ENCODE measurements around the gene XYLB. TPM values are rescaled to one million over a fixed set of nuclear protein-coding genes. Genes with fewer than 3 reads are reported as not detected.

The XYLB gene
- polyA plus RNA-seq, 4 donors = 4.3 to 33.0 (median 5.9) TPM

DNA sequence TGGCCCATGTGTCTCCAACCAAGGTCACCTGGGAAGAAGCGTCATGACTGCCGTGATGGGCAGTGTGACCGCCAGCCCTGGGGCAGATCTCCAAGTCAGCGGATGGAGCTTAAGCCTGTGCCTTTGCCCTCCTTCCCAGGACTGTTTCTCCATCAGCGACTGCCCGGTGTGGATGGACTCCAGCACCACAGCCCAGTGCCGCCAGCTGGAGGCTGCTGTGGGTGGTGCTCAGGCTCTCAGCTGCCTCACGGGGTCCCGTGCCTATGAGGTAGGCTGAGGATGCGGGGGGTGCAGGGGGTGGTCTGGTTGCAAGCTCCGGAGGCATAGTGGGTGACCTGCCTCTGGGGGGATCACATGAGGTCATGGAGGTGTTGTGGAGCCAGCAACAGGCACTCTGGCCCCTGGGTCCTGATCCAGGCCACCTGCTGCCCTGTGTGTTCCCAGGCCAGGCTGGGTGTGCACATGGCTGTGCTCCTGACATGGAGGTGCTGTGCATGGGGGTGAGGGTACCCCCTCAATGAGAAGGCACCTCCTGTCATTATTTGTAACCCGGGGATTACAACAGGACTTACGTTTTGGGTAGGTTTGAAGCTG, 19.0 kb downstream of the XYLB start:
- 95 to 98% (median 97%) methylated on average over 13 of the region's 13 CpGs for WGBS, 3 donors
- no peak for FAIRE-seq

DNA sequence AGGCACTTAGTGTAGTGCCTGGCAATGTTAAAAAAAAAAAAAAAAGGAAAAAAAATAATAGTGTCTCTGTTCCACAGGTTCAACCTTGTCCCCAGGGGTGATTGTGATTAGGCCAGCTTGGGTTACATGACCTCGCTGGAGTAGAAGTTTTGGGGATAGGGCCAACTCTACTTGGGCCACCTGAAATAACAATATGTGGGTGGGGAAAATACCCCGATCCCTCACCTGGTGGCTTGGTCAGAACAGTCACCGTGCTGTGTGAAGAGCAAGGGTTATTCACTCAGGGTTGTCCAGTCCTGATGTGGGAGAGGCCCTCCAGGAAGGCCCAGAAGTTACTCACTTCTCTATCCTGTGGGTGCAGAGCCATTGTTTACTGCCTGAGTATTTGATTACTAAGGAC, 19.5 kb downstream of the XYLB start:
- H3K9me3 ChIP-seq (ENCODE audit: control insufficient read depth in 2 of 2, insufficient read depth in 1 of 2, low read depth in 1 of 2, low read length in 1 of 2) = no peaks in the 10 kb centered on the region
- H3K27ac ChIP-seq (ENCODE audit: low read depth in 1 of 3, low read length in 2 of 3) = no peak overlapping the region
- no peaks in the 10 kb centered on the region for H3K4me1 ChIP-seq (ENCODE audit: control insufficient read depth in 3 of 3, insufficient read depth in 2 of 3, low read depth in 1 of 3, low read length in 2 of 3)
- no peaks in the 10 kb centered on the region for H3K27me3 ChIP-seq (ENCODE audit: control insufficient read depth in 3 of 3, insufficient read depth in 3 of 3, low read length in 3 of 3)
- no peak overlapping the region for H3K4me3 ChIP-seq (ENCODE audit: low read depth in 1 of 3, low read length in 3 of 3)
- DNase-seq = no peak
- no peak for FAIRE-seq
- WGBS, 3 donors = 90 to 97% (median 90%) methylated on average over 3 of the region's 3 CpGs
- peaks cover 10 to 83% (median 10%) of the 10 kb centered on the region in 3 donors for H3K36me3 ChIP-seq (ENCODE audit: control insufficient read depth in 3 of 3, insufficient read depth in 2 of 3, low read depth in 1 of 3, low read length in 3 of 3)

More for the DNA sequence above, 19.0 kb downstream of the XYLB start:
- DNase-seq = no peak
- Histone ChIP-seq H3K9me3 (ENCODE audit: control insufficient read depth in 2 of 2, insufficient read depth in 1 of 2, low read depth in 1 of 2, low read length in 1 of 2) (no peaks in the 10 kb centered on the region), H3K27me3 (ENCODE audit: control insufficient read depth in 3 of 3, insufficient read depth in 3 of 3, low read length in 3 of 3) (no peaks in the 10 kb centered on the region), H3K36me3 (ENCODE audit: control insufficient read depth in 3 of 3, insufficient read depth in 2 of 3, low read depth in 1 of 3, low read length in 3 of 3) (peaks cover 10 to 82% (median 10%) of the 10 kb centered on the region in 3 donors), H3K27ac (ENCODE audit: low read depth in 1 of 3, low read length in 2 of 3) (no peak overlapping the region), H3K4me3 (ENCODE audit: low read depth in 1 of 3, low read length in 3 of 3) (no peak overlapping the region), H3K4me1 (ENCODE audit: control insufficient read depth in 3 of 3, insufficient read depth in 2 of 3, low read depth in 1 of 3, low read length in 2 of 3) (no peaks in the 10 kb centered on the region)

DNA sequence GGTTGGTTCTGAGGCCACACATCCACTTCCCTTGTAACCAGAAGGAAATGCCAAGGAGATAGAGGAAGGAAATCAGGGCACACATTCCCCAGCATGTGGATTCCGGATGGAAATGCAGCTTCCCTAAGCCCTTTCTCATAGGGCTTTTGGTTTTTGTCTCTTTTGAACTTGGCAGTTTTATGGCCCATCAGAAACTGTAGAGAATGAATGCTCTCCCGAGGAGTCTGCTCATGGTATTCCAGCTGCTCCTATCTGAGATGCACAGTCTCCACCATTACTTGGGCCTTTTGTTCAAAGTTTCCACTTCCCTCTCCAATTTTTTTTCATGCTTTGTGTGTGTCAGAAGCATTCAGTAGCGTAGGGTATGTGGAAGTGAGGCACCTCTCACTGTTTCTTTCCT, 21.2 kb downstream of the XYLB start:
- H3K36me3 ChIP-seq (ENCODE audit: control insufficient read depth in 3 of 3, insufficient read depth in 2 of 3, low read depth in 1 of 3, low read length in 3 of 3) = peaks cover 10 to 81% (median 13%) of the 10 kb centered on the region in 3 donors
- no peaks in the 10 kb centered on the region for H3K9me3 ChIP-seq (ENCODE audit: control insufficient read depth in 2 of 2, insufficient read depth in 1 of 2, low read depth in 1 of 2, low read length in 1 of 2)
- no peak overlapping the region for H3K27ac ChIP-seq (ENCODE audit: low read depth in 1 of 3, low read length in 2 of 3)
- FAIRE-seq = no peak
- H3K27me3 ChIP-seq (ENCODE audit: control insufficient read depth in 3 of 3, insufficient read depth in 3 of 3, low read length in 3 of 3) = no peaks in the 10 kb centered on the region
- no peak overlapping the region for H3K4me3 ChIP-seq (ENCODE audit: low read depth in 1 of 3, low read length in 3 of 3)
- H3K4me1 ChIP-seq (ENCODE audit: control insufficient read depth in 3 of 3, insufficient read depth in 2 of 3, low read depth in 1 of 3, low read length in 2 of 3) = no peaks in the 10 kb centered on the region
- 78 to 94% (median 92%) methylated on average over 3 of the region's 3 CpGs for WGBS, 3 donors
- DNase-seq = no peak

DNA sequence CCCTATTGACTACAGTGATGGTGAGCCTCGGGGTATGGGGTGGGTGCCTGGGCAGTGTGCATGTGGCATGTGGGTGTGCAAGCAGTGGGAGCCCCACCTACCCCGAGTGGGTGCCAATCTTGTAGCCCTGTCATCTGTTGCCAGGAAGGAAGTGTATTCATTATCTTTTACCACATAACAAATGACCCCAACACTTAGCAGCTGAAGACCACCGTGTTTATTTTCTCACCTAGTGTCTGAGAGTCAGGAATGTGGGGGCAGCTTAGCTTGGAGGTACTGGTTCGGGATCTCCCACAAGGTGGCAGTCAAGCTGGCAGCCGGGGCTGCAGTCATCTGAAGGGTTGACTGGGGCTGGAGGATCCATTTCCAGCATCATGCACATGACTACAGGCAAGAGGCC, 21.7 kb downstream of the XYLB start:
- Histone ChIP-seq H3K4me1 (ENCODE audit: control insufficient read depth in 3 of 3, insufficient read depth in 2 of 3, low read depth in 1 of 3, low read length in 2 of 3) (no peaks in the 10 kb centered on the region), H3K27ac (ENCODE audit: low read depth in 1 of 3, low read length in 2 of 3) (no peak overlapping the region), H3K9me3 (ENCODE audit: control insufficient read depth in 2 of 2, insufficient read depth in 1 of 2, low read depth in 1 of 2, low read length in 1 of 2) (no peaks in the 10 kb centered on the region), H3K4me3 (ENCODE audit: low read depth in 1 of 3, low read length in 3 of 3) (no peak overlapping the region), H3K27me3 (ENCODE audit: control insufficient read depth in 3 of 3, insufficient read depth in 3 of 3, low read length in 3 of 3) (no peaks in the 10 kb centered on the region), H3K36me3 (ENCODE audit: control insufficient read depth in 3 of 3, insufficient read depth in 2 of 3, low read depth in 1 of 3, low read length in 3 of 3) (peaks cover 10 to 83% (median 10%) of the 10 kb centered on the region in 3 donors)
- no peak for FAIRE-seq
- WGBS, 3 donors = 83 to 96% (median 85%) methylated on average over 5 of the region's 5 CpGs
- no peak for DNase-seq

DNA sequence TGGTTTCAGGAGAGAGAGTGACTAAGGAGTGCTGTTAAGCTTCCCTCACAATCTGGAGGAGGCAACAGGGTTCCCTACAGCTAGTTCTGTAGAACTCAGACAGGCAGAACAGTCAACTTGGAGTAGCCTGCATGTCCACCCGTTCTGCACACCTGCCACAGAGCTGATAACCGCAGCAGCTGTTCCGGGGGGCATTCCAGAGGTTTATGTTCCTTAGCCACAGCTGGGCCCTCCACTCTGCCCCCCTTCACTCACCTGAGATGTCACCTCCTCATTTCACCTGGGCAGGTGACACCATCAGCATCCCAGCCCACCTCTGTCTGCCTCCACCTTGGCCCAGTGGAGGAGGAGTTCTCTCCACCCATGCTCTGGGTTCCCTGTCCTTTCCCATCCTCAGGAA, 22.6 kb downstream of the XYLB start:
- Histone ChIP-seq H3K27me3 (ENCODE audit: control insufficient read depth in 3 of 3, insufficient read depth in 3 of 3, low read length in 3 of 3) (no peaks in the 10 kb centered on the region), H3K4me3 (ENCODE audit: low read depth in 1 of 3, low read length in 3 of 3) (no peak overlapping the region), H3K4me1 (ENCODE audit: control insufficient read depth in 3 of 3, insufficient read depth in 2 of 3, low read depth in 1 of 3, low read length in 2 of 3) (no peaks in the 10 kb centered on the region), H3K9me3 (ENCODE audit: control insufficient read depth in 2 of 2, insufficient read depth in 1 of 2, low read depth in 1 of 2, low read length in 1 of 2) (no peaks in the 10 kb centered on the region), H3K27ac (ENCODE audit: low read depth in 1 of 3, low read length in 2 of 3) (no peak overlapping the region), H3K36me3 (ENCODE audit: control insufficient read depth in 3 of 3, insufficient read depth in 2 of 3, low read depth in 1 of 3, low read length in 3 of 3) (peaks cover 9 to 83% (median 10%) of the 10 kb centered on the region in 3 donors)
- DNase-seq = no peak
- FAIRE-seq = no peak
- WGBS, 3 donors = 92 to 96% (median 96%) methylated on average over 3 of the region's 3 CpGs

DNA sequence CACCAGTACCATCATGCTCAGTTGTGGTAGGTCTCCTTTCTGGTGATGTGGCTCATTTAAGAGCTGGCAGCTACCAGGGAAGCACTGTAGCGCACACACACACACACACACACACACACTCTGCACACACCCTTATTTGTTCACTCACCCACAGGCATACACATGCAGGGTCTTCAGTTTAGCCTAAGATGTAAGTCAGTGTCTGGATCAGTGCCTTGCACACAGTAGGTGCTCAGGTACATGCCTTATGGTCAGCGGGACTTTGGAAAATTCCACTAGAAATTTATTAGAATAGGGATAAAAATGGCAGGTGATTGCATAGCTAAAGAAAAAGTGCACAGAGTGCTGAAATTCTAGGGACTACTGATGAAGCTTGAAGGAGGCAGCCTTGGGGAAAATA, 23.6 kb downstream of the XYLB start:
- DNase-seq = no peak
- Histone ChIP-seq H3K27ac (ENCODE audit: low read depth in 1 of 3, low read length in 2 of 3) (no peak overlapping the region), H3K9me3 (ENCODE audit: control insufficient read depth in 2 of 2, insufficient read depth in 1 of 2, low read depth in 1 of 2, low read length in 1 of 2) (no peaks in the 10 kb centered on the region), H3K4me3 (ENCODE audit: low read depth in 1 of 3, low read length in 3 of 3) (no peak overlapping the region), H3K4me1 (ENCODE audit: control insufficient read depth in 3 of 3, insufficient read depth in 2 of 3, low read depth in 1 of 3, low read length in 2 of 3) (no peaks in the 10 kb centered on the region), H3K36me3 (ENCODE audit: control insufficient read depth in 3 of 3, insufficient read depth in 2 of 3, low read depth in 1 of 3, low read length in 3 of 3) (peaks cover 6 to 85% (median 10%) of the 10 kb centered on the region in 3 donors), H3K27me3 (ENCODE audit: control insufficient read depth in 3 of 3, insufficient read depth in 3 of 3, low read length in 3 of 3) (no peaks in the 10 kb centered on the region)
- WGBS, 3 donors = 76 to 84% (median 83%) methylated on average over 2 of the region's 2 CpGs
- FAIRE-seq = no peak

- H3K9me3 ChIP-seq (ENCODE audit: control insufficient read depth in 2 of 2, insufficient read depth in 1 of 2, low read depth in 1 of 2, low read length in 1 of 2) = no peaks in the 10 kb centered on the region
- no peak overlapping the region for H3K4me3 ChIP-seq (ENCODE audit: low read depth in 1 of 3, low read length in 3 of 3)
- no peak for FAIRE-seq
- WGBS, 3 donors = 67 to 75% (median 70%) methylated on average over 4 of the region's 4 CpGs
- no peak for DNase-seq
- H3K27me3 ChIP-seq (ENCODE audit: control insufficient read depth in 3 of 3, insufficient read depth in 3 of 3, low read length in 3 of 3) = no peaks in the 10 kb centered on the region
- no peak overlapping the region for H3K27ac ChIP-seq (ENCODE audit: low read depth in 1 of 3, low read length in 2 of 3)
- no peaks in the 10 kb centered on the region for H3K4me1 ChIP-seq (ENCODE audit: control insufficient read depth in 3 of 3, insufficient read depth in 2 of 3, low read depth in 1 of 3, low read length in 2 of 3)
- H3K36me3 ChIP-seq (ENCODE audit: control insufficient read depth in 3 of 3, insufficient read depth in 2 of 3, low read depth in 1 of 3, low read length in 3 of 3) = peaks cover 5 to 85% (median 7%) of the 10 kb centered on the region in 3 donors
These were observed 24.3 kb downstream of the XYLB start for GRCh38 chr3:38370861-38371260.

DNA sequence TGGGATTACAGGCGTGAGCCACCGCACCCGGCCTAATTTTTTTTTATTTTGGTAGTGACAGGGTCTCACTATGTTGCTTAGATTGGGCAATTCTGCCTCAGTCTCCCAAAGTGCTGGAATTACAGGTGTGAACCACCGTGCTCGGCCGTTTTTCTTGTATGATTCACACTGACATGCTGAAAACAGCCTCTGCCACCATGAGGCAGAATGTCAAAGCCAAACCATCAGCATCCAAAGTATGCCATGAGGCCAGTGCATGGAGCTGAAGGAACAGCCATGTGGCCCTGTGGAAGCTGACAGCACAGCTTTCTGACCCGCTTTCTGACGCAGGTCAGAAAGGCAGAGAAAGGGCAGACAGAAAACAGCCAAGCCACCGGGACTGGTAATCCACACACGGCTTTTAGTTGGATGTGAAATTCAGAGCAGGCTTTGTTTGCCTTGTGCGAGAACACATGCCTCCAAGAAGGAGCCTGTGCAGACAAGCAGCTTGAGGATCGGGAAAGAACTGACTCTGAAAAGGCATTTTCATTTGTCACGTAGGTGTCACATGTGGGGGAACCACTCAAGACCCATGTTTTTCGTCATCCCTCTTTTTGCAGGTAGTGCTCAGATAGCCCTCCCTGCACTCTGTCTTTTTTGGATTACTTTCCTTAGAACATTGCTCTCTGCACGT, 25.1 kb downstream of the XYLB start:
- FAIRE-seq = no peak
- H3K27ac ChIP-seq (ENCODE audit: low read depth in 1 of 3, low read length in 2 of 3) = no peak overlapping the region

More for the DNA sequence above, 25.1 kb downstream of the XYLB start:
- H3K27me3 ChIP-seq (ENCODE audit: control insufficient read depth in 3 of 3, insufficient read depth in 3 of 3, low read length in 3 of 3) = no peaks in the 10 kb centered on the region
- H3K36me3 ChIP-seq (ENCODE audit: control insufficient read depth in 3 of 3, insufficient read depth in 2 of 3, low read depth in 1 of 3, low read length in 3 of 3) = peaks cover 5 to 87% (median 7%) of the 10 kb centered on the region in 3 donors
- no peak for DNase-seq
- no peaks in the 10 kb centered on the region for H3K4me1 ChIP-seq (ENCODE audit: control insufficient read depth in 3 of 3, insufficient read depth in 2 of 3, low read depth in 1 of 3, low read length in 2 of 3)
- no peak overlapping the region for H3K4me3 ChIP-seq (ENCODE audit: low read depth in 1 of 3, low read length in 3 of 3)
- WGBS, 3 donors = 87 to 89% (median 88%) methylated on average over 15 of the region's 15 CpGs
- no peaks in the 10 kb centered on the region for H3K9me3 ChIP-seq (ENCODE audit: control insufficient read depth in 2 of 2, insufficient read depth in 1 of 2, low read depth in 1 of 2, low read length in 1 of 2)
